Measurements from ENCODE around the gene ARL8B.

The ARL8B gene

DNA sequence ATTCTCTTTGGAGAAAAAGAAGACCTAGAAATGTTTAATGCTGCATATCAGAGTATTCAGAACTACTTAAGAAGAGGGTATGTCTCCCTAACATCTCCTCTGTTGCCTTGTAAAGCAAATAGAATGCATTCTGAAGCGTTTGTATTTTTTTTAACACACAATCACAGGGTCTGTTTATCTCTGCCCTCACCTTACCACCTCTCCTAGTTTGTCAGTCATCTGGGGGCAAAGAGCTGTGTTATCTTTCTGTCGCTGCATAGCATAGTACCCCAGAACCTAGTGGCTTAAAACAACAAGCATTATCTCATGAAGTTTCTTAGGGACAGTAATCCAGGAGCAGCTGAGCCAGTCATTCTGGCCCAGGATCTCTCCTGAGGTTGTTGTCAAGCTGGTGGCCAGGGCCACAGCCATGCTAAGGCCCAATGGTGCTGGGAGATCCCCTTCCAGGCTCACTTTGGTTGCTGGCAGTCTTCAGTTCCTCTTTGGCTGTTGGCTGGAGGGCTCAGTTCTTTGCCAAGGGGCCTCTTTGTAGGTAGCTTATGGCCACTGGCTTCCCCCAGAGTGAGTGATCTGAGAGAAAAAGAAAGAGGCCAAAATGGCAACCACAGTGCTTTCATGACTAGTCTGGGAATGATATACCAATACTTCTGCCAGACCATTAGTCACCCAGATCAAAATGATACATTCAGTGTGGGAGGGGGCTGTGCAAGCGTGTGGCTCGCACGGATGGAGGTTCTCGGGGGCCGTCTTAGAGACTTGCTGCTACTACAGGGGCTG lies 83.3 kb downstream of the ARL8B start:
- DNase-seq (ENCODE audit: low read depth in 2 of 2) = no peak

DNA sequence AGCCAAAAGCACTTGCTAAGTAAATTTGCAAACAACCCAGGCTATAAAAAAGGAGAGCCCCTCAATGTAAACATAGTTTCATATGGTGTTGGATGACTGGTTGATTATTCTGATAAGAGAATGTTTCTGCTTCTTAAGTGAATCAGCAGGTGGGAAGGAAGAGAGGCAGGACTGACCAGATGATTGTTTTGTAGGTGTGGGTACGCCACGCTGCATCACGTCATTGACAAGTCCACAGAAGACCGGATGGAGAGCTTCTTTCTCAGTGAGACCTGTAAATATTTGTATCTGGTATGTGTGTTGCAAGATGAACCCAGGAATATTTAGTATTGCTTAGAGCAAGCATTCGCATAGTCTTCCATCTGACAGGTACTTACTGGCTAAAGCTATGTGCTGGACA lies 88.8 kb downstream of the ARL8B start:
- no peak for DNase-seq (ENCODE audit: low read depth in 2 of 2)

- DNase-seq (ENCODE audit: low read depth in 2 of 2) = no peak
These were observed 90.8 kb downstream of the ARL8B start for GRCh38 chr3:5212628-5213573.

- DNase-seq (ENCODE audit: low read depth in 2 of 2) = no peak
These were observed 91.5 kb downstream of the ARL8B start for GRCh38 chr3:5213574-5213966.

DNA sequence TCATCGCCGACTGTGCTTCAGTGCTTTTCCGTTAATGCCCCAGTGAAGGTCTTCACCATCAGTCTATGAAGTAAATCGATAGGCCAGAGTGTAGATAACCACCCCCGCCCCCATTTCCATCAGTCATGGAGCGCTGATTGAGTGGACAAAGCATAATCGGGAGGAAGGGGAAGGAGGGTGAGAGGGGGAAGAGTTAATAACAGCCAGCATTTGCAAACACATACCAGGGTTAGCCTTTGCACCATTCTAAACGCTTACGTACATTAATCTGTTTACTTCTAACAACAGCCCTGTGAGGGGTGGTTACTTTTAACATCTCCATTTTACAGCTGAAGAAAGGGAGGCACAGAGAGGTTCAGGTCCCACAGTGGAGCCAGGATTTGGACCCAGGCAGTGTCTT lies 92.3 kb downstream of the ARL8B start:
- no peak for DNase-seq (ENCODE audit: low read depth in 2 of 2)

GRCh38 chr3:5217824-5218595 lies 95.9 kb downstream of the ARL8B start:
- no peak for DNase-seq (ENCODE audit: low read depth in 2 of 2)

DNA sequence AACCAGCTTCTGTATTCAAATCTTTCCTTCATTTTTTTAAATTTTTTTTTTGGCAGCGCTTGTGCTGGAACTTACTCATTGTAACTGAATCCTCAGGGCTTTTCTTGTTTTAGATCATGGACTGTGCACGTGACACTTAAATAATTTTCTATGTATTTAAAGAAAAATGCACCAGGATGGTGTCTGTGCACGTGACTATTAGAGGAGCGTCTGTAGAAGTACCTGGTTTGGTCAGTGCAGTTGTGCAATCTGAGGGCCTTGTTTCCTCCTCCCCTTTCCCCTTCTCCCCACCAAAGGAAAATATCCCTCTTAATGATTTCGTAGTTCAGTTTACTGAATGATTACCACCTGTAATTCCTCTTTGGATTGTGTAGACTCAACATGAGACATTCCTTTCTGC lies 96.7 kb downstream of the ARL8B start:
- no peak for DNase-seq (ENCODE audit: low read depth in 2 of 2)

DNA sequence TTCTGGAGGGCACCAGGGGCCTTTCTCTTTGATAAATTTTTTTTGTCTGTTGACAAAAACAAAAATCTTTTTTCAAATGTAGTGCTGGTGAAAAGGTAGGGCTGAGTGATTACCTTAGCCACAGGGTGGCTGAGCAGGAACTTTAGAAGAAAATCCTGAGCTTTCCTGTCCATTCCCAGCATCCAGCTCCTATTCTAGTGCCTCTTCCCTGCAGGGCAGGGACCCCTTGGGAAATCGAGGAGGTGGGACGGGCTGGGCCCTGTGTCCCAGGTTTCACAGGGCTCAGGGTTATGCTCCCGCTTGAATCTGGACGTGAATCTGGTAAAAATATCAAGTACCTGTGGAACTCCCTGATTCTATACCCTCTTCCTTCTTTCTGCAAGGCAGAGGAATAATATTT lies 97.1 kb downstream of the ARL8B start:
- no peak for DNase-seq (ENCODE audit: low read depth in 2 of 2)

GRCh38 chr3:5220193-5220592 lies 98.1 kb downstream of the ARL8B start:
- DNase-seq (ENCODE audit: low read depth in 2 of 2) = no peak

DNA sequence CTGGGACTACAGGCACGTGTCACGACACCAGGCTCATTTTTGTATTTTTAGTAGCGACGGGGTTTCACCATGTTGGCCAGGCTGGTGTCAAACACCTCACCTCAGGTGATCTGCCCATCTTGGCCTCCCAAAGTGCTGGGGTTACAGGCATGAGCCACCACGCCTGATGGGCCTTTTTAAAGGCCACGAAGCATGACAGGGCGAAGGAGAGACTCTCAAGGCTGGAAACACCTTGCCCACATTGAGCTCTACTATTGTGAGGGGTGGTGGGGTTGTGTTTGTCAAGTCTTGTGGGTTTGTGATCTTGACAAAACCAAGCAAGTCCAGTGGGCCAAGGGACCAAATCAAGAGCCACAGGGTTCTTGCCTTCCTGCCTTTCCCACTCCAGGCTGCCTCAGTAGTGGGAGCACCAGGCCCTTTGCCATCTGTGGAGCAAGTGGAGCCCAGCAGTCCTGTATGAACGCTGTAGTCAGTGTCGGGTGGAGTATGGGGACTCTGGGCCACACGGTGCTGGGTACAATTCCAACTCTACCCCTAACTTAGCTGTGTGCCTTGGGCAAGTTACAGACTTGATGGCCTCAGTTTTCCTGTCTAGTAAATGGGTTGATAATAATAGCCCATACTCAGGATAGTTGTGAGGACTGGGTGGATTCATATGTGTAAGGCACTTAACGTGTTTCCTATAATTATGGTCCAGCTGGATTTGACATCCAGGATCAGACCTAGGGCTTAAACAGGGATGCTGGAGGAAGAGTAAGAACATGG lies 98.8 kb downstream of the ARL8B start:
- DNase-seq (ENCODE audit: low read depth in 2 of 2) = no peak

GRCh38 chr3:5221701-5222100 lies 99.6 kb downstream of the ARL8B start:
- DNase-seq (ENCODE audit: low read depth in 2 of 2) = no peak

- DNase-seq (ENCODE audit: low read depth in 2 of 2) = no peak
These were observed 100.4 kb downstream of the ARL8B start for GRCh38 chr3:5222283-5223005.

DNA sequence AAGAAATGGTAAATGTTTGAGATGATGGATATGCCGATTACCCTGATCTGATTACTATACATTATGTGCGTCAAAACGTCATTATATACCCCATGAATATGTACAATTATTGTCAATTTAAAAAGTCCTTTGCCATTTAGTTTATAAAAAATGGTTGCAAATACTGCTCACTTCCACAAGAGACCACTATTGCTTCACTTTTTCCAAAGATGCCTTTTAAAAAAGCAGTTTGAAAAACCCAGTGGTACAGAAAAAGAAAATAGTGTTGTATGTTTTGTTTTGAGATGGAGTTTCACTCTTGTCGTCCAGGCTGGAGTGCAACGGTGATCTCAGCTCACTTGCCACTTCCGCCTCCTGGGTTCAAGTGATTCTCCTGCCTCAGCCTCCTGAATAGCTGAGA lies 104.7 kb downstream of the ARL8B start:
- DNase-seq (ENCODE audit: low read depth in 2 of 2) = no peak

DNA sequence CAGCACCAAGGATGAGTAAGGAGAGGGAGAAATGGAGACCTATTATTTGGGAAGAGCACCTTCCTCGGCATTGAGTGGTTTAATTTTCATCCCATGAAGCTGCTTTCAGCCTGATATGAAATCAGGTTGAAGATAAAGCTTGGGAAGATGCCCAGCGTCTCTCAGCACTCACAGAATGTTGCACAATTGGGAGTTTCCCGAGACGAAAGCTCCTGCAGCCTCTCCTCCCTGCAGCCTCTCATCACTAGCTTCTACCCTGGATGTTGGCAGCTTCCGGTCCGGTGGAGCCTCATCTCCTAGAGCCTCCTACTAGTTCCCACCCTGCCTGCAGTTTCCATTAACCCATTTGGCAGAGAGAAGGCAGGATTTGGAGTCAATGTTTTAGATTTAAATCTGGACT lies 105.7 kb downstream of the ARL8B start:
- no peak for DNase-seq (ENCODE audit: low read depth in 2 of 2)

DNA sequence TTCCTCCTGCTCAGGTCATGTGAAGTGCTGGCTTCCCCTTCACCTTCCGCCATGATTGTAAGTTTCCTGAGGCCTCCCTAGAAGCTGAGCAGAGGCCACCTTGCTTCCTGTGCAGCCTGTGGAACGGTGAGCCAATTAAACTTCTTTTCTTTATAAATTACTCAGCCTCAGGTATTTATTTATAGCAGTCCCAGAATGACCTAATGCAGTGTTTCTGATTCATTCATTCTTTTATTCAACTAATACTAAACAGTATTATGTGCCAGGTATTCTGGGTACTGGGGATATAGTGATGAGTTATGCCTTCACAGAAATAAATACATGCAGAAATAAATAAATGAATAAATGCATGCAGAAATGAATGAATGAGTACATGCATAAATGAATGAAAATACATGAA lies 107.3 kb downstream of the ARL8B start:
- no peak for DNase-seq (ENCODE audit: low read depth in 2 of 2)

All from stimulated activated CD8-positive, alpha-beta memory T cell treated with anti-CD3 and anti-CD28 coated beads, Interleukin-7, amount 100 ng/mL, for 4 hours (primary cell).